Tibial nerve (tissue), 4 donors: ENCODE data around the gene ENPP1.
A peak's percentile ranks its signal among the peaks of the same experiment; 100 is the strongest.

Experiments used
- EP300 ChIP-seq, 2 donors: sonication (generic); formaldehyde crosslinking; IDR thresholded peaks; one replicate each; pipeline ENCODE4 v1.6.1; 2017; ENCODE audit warnings: antibody characterized with exemption in 2 of 2, mild to moderate bottlenecking in 1 of 2
- POLR2A ChIP-seq, 2 donors: fragments of 450-650 bp; IDR thresholded peaks; one replicate each; pipeline ENCODE4 v1.6.1; 2017; ENCODE audit warnings: antibody characterized with exemption in 2 of 2, mild to moderate bottlenecking in 2 of 2, moderate library complexity in 2 of 2
- TF ChIP-seq, protein P1 (sequence below), 5 experiments: fragments of 200-600 bp in 3 of 5; fragments of 450-650 bp in 2 of 5; sonication (generic) in 3 of 5; IDR thresholded peaks; one replicate each; pipeline ENCODE4 v1.5.1; 2016 to 2019; ENCODE audit warnings: antibody characterized with exemption in 5 of 5, mild to moderate bottlenecking in 3 of 5, moderate library complexity in 2 of 5

DNA sequence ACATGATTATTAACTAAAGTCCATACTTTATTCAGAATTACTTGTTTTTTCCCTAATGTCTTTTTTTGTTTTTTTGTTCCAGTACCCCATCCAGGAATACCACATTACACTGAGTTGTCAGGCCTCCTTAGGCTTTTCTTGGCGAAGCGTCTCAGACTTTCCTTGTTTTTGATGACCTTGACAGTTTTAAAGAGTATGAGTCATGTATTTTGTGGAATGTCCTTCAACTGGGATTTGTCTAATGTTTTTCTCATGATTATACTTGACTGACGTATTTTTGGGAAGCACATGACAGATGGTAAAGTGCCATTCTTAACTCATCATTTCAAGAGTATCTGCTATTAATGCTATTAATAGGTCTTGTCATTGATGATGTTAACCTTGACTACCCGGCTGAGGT lies 23.6 kb downstream of the ENPP1 start:
- TF ChIP-seq, protein P1, sequence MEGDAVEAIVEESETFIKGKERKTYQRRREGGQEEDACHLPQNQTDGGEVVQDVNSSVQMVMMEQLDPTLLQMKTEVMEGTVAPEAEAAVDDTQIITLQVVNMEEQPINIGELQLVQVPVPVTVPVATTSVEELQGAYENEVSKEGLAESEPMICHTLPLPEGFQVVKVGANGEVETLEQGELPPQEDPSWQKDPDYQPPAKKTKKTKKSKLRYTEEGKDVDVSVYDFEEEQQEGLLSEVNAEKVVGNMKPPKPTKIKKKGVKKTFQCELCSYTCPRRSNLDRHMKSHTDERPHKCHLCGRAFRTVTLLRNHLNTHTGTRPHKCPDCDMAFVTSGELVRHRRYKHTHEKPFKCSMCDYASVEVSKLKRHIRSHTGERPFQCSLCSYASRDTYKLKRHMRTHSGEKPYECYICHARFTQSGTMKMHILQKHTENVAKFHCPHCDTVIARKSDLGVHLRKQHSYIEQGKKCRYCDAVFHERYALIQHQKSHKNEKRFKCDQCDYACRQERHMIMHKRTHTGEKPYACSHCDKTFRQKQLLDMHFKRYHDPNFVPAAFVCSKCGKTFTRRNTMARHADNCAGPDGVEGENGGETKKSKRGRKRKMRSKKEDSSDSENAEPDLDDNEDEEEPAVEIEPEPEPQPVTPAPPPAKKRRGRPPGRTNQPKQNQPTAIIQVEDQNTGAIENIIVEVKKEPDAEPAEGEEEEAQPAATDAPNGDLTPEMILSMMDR (IDR thresholded peaks at IDR 0.05): no peak
- no peak for TF ChIP-seq POLR2A (IDR thresholded peaks at IDR 0.05)
- TF ChIP-seq EP300 (IDR thresholded peaks at IDR 0.05): peak in 1 of 2 donors; percentile 41
